Peyer's patch (tissue), 4 donors: ENCODE data around the gene ZNF483. TPM values are rescaled to one million over a fixed set of nuclear protein-coding genes. Genes with fewer than 3 reads are reported as not detected.

ENCODE experiments used
- DNase-seq, 3 donors: peaks; one replicate each; pipeline ENCODE4 v3.0.0-alpha.2; 2017 to 2019
- H3K27ac ChIP-seq, 4 donors: fragments of 200-600 bp; sonication (generic); one replicate each; pipeline ENCODE4 v1.5.1; 2016 to 2019
- H3K27me3 ChIP-seq, 2 donors: fragments of 200-600 bp; sonication (generic); one replicate each; pipeline ENCODE4 v1.5.1; 2019
- H3K36me3 ChIP-seq, 3 donors: fragments of 200-600 bp; sonication (generic); one replicate each; pipeline ENCODE4 v1.5.1; 2016 to 2019
- H3K4me1 ChIP-seq, 4 donors: fragments of 200-600 bp; sonication (generic); one replicate each; pipeline ENCODE4 v1.5.1; 2016 to 2019
- H3K4me3 ChIP-seq, 4 donors: fragments of 200-600 bp; sonication (generic); 1 replicate in 3 of 4; 2 replicates in 1 of 4; pipeline ENCODE4 v1.5.1; 2016 to 2019; ENCODE audit warnings: mild to moderate bottlenecking in 1 of 4
- H3K9me3 ChIP-seq, 4 donors: fragments of 200-600 bp; sonication (generic); one replicate each; pipeline ENCODE4 v1.5.1; 2016 to 2019; ENCODE audit warnings: mild to moderate bottlenecking in 1 of 4
- POLR2A ChIP-seq, 2 donors: fragments of 450-650 bp; IDR thresholded peaks; one replicate each; pipeline ENCODE4 v1.5.1; 2017; ENCODE audit warnings: antibody characterized with exemption in 2 of 2, mild to moderate bottlenecking in 2 of 2, moderate library complexity in 2 of 2
- total RNA-seq, 4 donors: library from RNA; depleted of rRNA; stranded (reverse); fragments of >200 nt; gene quantifications; one replicate each; pipeline ENCODE4 v1.1.0, GENCODE V29; 2016
- TF ChIP-seq, protein P1 (sequence below), 6 experiments: fragments of 450-650 bp in 4 of 6; fragments of 200-600 bp in 2 of 6; sonication (generic) in 1 of 6; IDR thresholded peaks; one replicate each; pipeline ENCODE4 v1.5.1; 2017 to 2019; ENCODE audit warnings: antibody characterized with exemption in 6 of 6, mild to moderate bottlenecking in 3 of 6, moderate library complexity in 1 of 6

Gene ZNF483
- total RNA-seq, 4 donors from 2014 or later, result 1.6 to 5.8 (median 2.7) TPM

GRCh38 chr9:111599955-111600343, 75.0 kb downstream of the ZNF483 start:
- Histone ChIP-seq H3K27me3 (no peaks in the 10 kb centered on the region), H3K4me3 (peak overlapping the region in 3 of 4 donors; percentile 62 to 74 (median 66)), H3K36me3 (peaks cover 0 to 22% (median 0%) of the 10 kb centered on the region in 3 donors), H3K27ac (peak overlapping the region; percentile 66 to 87 (median 81)), H3K4me1 (peaks cover 0 to 10% (median 7%) of the 10 kb centered on the region in 4 donors), H3K9me3 (no peaks in the 10 kb centered on the region)
- TF ChIP-seq, protein P1, sequence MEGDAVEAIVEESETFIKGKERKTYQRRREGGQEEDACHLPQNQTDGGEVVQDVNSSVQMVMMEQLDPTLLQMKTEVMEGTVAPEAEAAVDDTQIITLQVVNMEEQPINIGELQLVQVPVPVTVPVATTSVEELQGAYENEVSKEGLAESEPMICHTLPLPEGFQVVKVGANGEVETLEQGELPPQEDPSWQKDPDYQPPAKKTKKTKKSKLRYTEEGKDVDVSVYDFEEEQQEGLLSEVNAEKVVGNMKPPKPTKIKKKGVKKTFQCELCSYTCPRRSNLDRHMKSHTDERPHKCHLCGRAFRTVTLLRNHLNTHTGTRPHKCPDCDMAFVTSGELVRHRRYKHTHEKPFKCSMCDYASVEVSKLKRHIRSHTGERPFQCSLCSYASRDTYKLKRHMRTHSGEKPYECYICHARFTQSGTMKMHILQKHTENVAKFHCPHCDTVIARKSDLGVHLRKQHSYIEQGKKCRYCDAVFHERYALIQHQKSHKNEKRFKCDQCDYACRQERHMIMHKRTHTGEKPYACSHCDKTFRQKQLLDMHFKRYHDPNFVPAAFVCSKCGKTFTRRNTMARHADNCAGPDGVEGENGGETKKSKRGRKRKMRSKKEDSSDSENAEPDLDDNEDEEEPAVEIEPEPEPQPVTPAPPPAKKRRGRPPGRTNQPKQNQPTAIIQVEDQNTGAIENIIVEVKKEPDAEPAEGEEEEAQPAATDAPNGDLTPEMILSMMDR (IDR thresholded peaks at IDR 0.05), result no peak
- no peak for TF ChIP-seq POLR2A (IDR thresholded peaks at IDR 0.05)
- no peak for DNase-seq

GRCh38 chr9:111601237-111602018, 76.4 kb downstream of the ZNF483 start:
- H3K27ac ChIP-seq, result peak overlapping the region in 2 of 4 donors; percentile 9 to 59
- DNase-seq, result no peak
- no peak for TF ChIP-seq POLR2A (IDR thresholded peaks at IDR 0.05)
- TF ChIP-seq, protein P1 (IDR thresholded peaks at IDR 0.05), result no peak
- no peak overlapping the region for H3K4me3 ChIP-seq
- H3K4me1 ChIP-seq, result peaks cover 0 to 10% (median 7%) of the 10 kb centered on the region in 4 donors
- H3K36me3 ChIP-seq, result peaks cover 0 to 7% (median 0%) of the 10 kb centered on the region in 3 donors
- H3K9me3 ChIP-seq, result no peaks in the 10 kb centered on the region
- no peaks in the 10 kb centered on the region for H3K27me3 ChIP-seq

- H3K27ac ChIP-seq, result peak overlapping the region in 2 of 4 donors; percentile 31 to 87
- H3K4me1 ChIP-seq, result peaks cover 0 to 12% (median 7%) of the 10 kb centered on the region in 4 donors
- no peaks in the 10 kb centered on the region for H3K36me3 ChIP-seq
- TF ChIP-seq, protein P1 (IDR thresholded peaks at IDR 0.05), result no peak
- TF ChIP-seq POLR2A (IDR thresholded peaks at IDR 0.05), result no peak
- no peaks in the 10 kb centered on the region for H3K9me3 ChIP-seq
- no peak for DNase-seq
- H3K4me3 ChIP-seq, result no peak overlapping the region
- no peaks in the 10 kb centered on the region for H3K27me3 ChIP-seq
These were observed 78.1 kb downstream of the ZNF483 start for GRCh38 chr9:111603041-111603440.

- Histone ChIP-seq H3K4me1 (peaks cover 0 to 15% (median under 1%) of the 10 kb centered on the region in 4 donors), H3K36me3 (no peaks in the 10 kb centered on the region), H3K27me3 (no peaks in the 10 kb centered on the region), H3K4me3 (peak overlapping the region in 1 of 4 donors; percentile 20), H3K27ac (peak overlapping the region in 2 of 4 donors; percentile 47 to 87), H3K9me3 (no peaks in the 10 kb centered on the region)
- no peak for DNase-seq
- TF ChIP-seq, protein P1 (IDR thresholded peaks at IDR 0.05), result no peak
- no peak for TF ChIP-seq POLR2A (IDR thresholded peaks at IDR 0.05)
These were observed 79.2 kb downstream of the ZNF483 start for GRCh38 chr9:111604054-111604615.

GRCh38 chr9:111605041-111605559, 80.1 kb downstream of the ZNF483 start:
- DNase-seq, result peak in 2 of 3 donors; percentile 78 to 86
- H3K36me3 ChIP-seq, result no peaks in the 10 kb centered on the region
- H3K4me1 ChIP-seq, result peaks cover 0 to 17% (median 0%) of the 10 kb centered on the region in 4 donors
- no peaks in the 10 kb centered on the region for H3K9me3 ChIP-seq
- TF ChIP-seq POLR2A (IDR thresholded peaks at IDR 0.05), result peak; percentile 45 to 46
- TF ChIP-seq, protein P1 (IDR thresholded peaks at IDR 0.05), result no peak
- peak overlapping the region in 1 of 4 donors; percentile 34 for H3K4me3 ChIP-seq
- H3K27ac ChIP-seq, result peak overlapping the region in 3 of 4 donors; percentile 62 to 87 (median 84)
- no peaks in the 10 kb centered on the region for H3K27me3 ChIP-seq
